Astrocyte (in vitro differentiated cells and primary cell): Measurements from ENCODE around the gene ACKR3.

Experiments used
- EZH2 ChIP-seq: IDR thresholded peaks from 2 replicates; pipeline ENCODE4 v1.6.1; 2012; ENCODE audit warnings: mild to moderate bottlenecking, low read length, inconsistent platforms; ENCODE audit not compliant: insufficient read depth
- TF ChIP-seq, protein P1 (sequence below): IDR thresholded peaks from 2 replicates; pipeline ENCODE4 v1.5.1; 2011; ENCODE audit warnings: low read depth, mild to moderate bottlenecking, inconsistent platforms, low read length, moderate library complexity; ENCODE audit not compliant: insufficient read depth

DNA sequence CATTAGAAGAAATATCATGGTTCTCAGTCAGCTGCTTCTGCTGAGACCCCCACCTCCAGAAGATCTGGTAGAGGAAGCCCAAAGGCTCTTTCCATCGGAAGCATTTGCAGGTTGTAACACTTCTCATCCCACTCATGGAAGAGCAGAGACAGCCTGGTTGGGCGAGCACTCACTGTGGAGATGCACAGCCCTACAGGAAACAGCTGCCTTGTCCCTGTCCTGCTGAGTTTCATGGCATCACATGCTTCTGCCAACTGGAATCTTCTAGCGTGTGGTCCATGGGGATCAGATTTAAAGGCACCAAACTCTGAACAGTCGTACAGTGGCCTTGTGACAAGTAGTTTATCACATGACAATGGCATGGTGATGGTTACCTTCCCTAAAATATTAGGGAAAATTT, 36.3 kb upstream of the ACKR3 start:
- TF ChIP-seq, protein P1, sequence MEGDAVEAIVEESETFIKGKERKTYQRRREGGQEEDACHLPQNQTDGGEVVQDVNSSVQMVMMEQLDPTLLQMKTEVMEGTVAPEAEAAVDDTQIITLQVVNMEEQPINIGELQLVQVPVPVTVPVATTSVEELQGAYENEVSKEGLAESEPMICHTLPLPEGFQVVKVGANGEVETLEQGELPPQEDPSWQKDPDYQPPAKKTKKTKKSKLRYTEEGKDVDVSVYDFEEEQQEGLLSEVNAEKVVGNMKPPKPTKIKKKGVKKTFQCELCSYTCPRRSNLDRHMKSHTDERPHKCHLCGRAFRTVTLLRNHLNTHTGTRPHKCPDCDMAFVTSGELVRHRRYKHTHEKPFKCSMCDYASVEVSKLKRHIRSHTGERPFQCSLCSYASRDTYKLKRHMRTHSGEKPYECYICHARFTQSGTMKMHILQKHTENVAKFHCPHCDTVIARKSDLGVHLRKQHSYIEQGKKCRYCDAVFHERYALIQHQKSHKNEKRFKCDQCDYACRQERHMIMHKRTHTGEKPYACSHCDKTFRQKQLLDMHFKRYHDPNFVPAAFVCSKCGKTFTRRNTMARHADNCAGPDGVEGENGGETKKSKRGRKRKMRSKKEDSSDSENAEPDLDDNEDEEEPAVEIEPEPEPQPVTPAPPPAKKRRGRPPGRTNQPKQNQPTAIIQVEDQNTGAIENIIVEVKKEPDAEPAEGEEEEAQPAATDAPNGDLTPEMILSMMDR: no peak
- TF ChIP-seq EZH2: no peak
